GM23338 (cell line): ENCODE measurements around the gene GRIP2. TPM values are rescaled to one million over a fixed set of nuclear protein-coding genes. Genes with fewer than 3 reads are reported as not detected.

ENCODE experiments used
- ATAC-seq: fragments of 200-7000 bp; cut with Tn5 transposase; 3 replicates; pipeline ENCODE4 v1.9.1; 2020
- DNase-seq: peaks from one replicate; pipeline ENCODE4 v3.0.0-alpha.2; 2015; ENCODE audit warnings: low spot score
- H2AFZ ChIP-seq: fragments of 200-600 bp; sonication (generic); 2 replicates; pipeline ENCODE4 v1.8.0; 2016; ENCODE audit warnings: antibody characterized with exemption, mild to moderate bottlenecking, moderate library complexity
- H3F3A ChIP-seq: fragments of 200-600 bp; sonication (generic); replicated peaks from 2 replicates; pipeline ENCODE4 v1.8.0; 2017; ENCODE audit warnings: antibody characterized with exemption, mixed run types, low read depth
- H3K27ac ChIP-seq: fragments of 200-600 bp; sonication (generic); 2 replicates; pipeline ENCODE4 v1.6.1; 2016; ENCODE audit warnings: low read depth
- H3K27me3 ChIP-seq: fragments of 200-600 bp; sonication (generic); 2 replicates; pipeline ENCODE4 v1.8.0; 2016; ENCODE audit warnings: mild to moderate bottlenecking, mixed run types, moderate library complexity; ENCODE audit not compliant: insufficient read depth
- H3K36me3 ChIP-seq: fragments of 200-600 bp; sonication (generic); 2 replicates; pipeline ENCODE4 v1.8.0; 2016; ENCODE audit warnings: mild to moderate bottlenecking; ENCODE audit not compliant: insufficient read depth
- H3K4me1 ChIP-seq: fragments of 200-600 bp; sonication (generic); 2 replicates; pipeline ENCODE4 v1.8.0; 2016; ENCODE audit warnings: mild to moderate bottlenecking, moderate library complexity; ENCODE audit not compliant: insufficient read depth
- H3K4me2 ChIP-seq: fragments of 200-600 bp; sonication (generic); 2 replicates; pipeline ENCODE4 v1.7.1; 2017; ENCODE audit warnings: mixed run types
- H3K4me3 ChIP-seq: fragments of 200-600 bp; sonication (generic); 2 replicates; pipeline ENCODE4 v1.6.1; 2016; ENCODE audit warnings: mixed run types
- H3K79me2 ChIP-seq: fragments of 200-600 bp; sonication (generic); replicated peaks from 2 replicates; pipeline ENCODE4 v1.8.0; 2017; ENCODE audit warnings: mild to moderate bottlenecking; ENCODE audit not compliant: insufficient read depth
- H3K9me2 ChIP-seq: fragments of 200-600 bp; sonication (generic); 2 replicates; pipeline ENCODE4 v1.8.0; 2017; ENCODE audit not compliant: insufficient read depth
- H4K20me1 ChIP-seq: fragments of 200-600 bp; sonication (generic); replicated peaks from 2 replicates; pipeline ENCODE4 v1.8.0; 2017; ENCODE audit warnings: mild to moderate bottlenecking; ENCODE audit not compliant: insufficient read depth
- H3K27ac Mint-ChIP-seq: 2 replicates; pipeline ENCODE4 v1.8.0; 2020; ENCODE audit warnings: inconsistent platforms, mild to moderate bottlenecking, moderate library complexity, mixed read lengths
- H3K27me3 Mint-ChIP-seq: 3 replicates; pipeline ENCODE4 v1.8.0; 2022; ENCODE audit warnings: low read depth, mild to moderate bottlenecking, moderate library complexity, mixed read lengths, inconsistent platforms; ENCODE audit not compliant: insufficient read depth, poor library complexity
- H3K36me3 Mint-ChIP-seq: 3 replicates; pipeline ENCODE4 v1.8.0; 2021; ENCODE audit warnings: low read depth, mild to moderate bottlenecking, inconsistent platforms, moderate library complexity, mixed read lengths
- H3K4me1 Mint-ChIP-seq: 3 replicates; pipeline ENCODE4 v1.8.0; 2020; ENCODE audit warnings: mild to moderate bottlenecking, inconsistent platforms, mixed read lengths
- H3K4me3 Mint-ChIP-seq: 3 replicates; pipeline ENCODE4 v1.8.0; 2021; ENCODE audit warnings: moderate library complexity, mild to moderate bottlenecking, inconsistent platforms, mixed read lengths
- H3K9me3 Mint-ChIP-seq: 3 replicates; pipeline ENCODE4 v1.8.0; 2020; ENCODE audit warnings: moderate library complexity, mild to moderate bottlenecking, inconsistent platforms, mixed read lengths
- EZH2 ChIP-seq: fragments of 200-600 bp; sonication (generic); IDR thresholded peaks from one replicate; pipeline ENCODE4 v1.8.0; 2017; ENCODE audit warnings: antibody characterized with exemption, mild to moderate bottlenecking, low read depth; ENCODE audit not compliant: unreplicated experiment
- EZH2phosphoT487 ChIP-seq: fragments of 200-600 bp; sonication (generic); IDR thresholded peaks from one replicate; pipeline ENCODE4 v1.8.1; 2018; ENCODE audit warnings: antibody characterized with exemption; ENCODE audit not compliant: unreplicated experiment
- JUNB ChIP-seq: IDR thresholded peaks from one replicate; pipeline ENCODE4 v1.6.1; 2016; ENCODE audit warnings: antibody characterized with exemption; ENCODE audit not compliant: unreplicated experiment
- POLR2AphosphoS5 ChIP-seq: IDR thresholded peaks from 2 replicates; pipeline ENCODE4 v1.6.1; 2016; ENCODE audit warnings: antibody characterized with exemption, low read depth
- STAT1 ChIP-seq: IDR thresholded peaks from one replicate; pipeline ENCODE4 v1.6.1; 2016; ENCODE audit warnings: antibody characterized with exemption; ENCODE audit not compliant: unreplicated experiment
- ZNF114 ChIP-seq: fragments of 250-450 bp; sonication (Bioruptor Pico); IDR thresholded peaks from 2 replicates; pipeline ENCODE4 v1.5.0; 2020; ENCODE audit warnings: mild to moderate bottlenecking, moderate library complexity
- ZNF331 ChIP-seq: fragments of 250-450 bp; sonication (Bioruptor Pico); IDR thresholded peaks from 2 replicates; pipeline ENCODE4 v1.5.0; 2020; ENCODE audit warnings: low read depth, mild to moderate bottlenecking, moderate library complexity
- polyA plus RNA-seq: library from polyadenylated mRNA; unstranded; fragments of >200 nt; fragmentation: Nextera tagmentation; extraction: Ambion mirVana; gene quantifications from 2 replicates; pipeline ENCODE4 v1.2.1, GENCODE V29; 2016
- total RNA-seq: library from RNA; depleted of rRNA; stranded (reverse); fragments of >200 nt; shearing (Covaris generic); gene quantifications from 2 replicates; pipeline ENCODE4 v1.2.3, GENCODE V29; 2014
- TF ChIP-seq, protein P1 (sequence below): IDR thresholded peaks from one replicate; pipeline ENCODE4 v1.6.1; 2018; ENCODE audit warnings: antibody characterized with exemption; ENCODE audit not compliant: unreplicated experiment
- TF ChIP-seq, protein P2 (sequence below): IDR thresholded peaks from 2 replicates; pipeline ENCODE4 v1.6.1; 2016; ENCODE audit warnings: antibody characterized with exemption
- TF ChIP-seq, protein P3 (sequence below), 2 experiments: fragments of 200-600 bp in 1 of 2; sonication (generic) in 1 of 2; conservative IDR thresholded peaks; 2 replicates each; pipeline versions ENCODE4 v1.5.1 to v1.6.1; 2016 to 2017; ENCODE audit warnings: antibody characterized with exemption in 2 of 2, low read depth in 2 of 2, mild to moderate bottlenecking in 2 of 2, moderate library complexity in 1 of 2

Gene GRIP2
- total and polyA plus RNA-seq, 2 experiments from 2014 or later, result 3.6 to 5.8 TPM

DNA sequence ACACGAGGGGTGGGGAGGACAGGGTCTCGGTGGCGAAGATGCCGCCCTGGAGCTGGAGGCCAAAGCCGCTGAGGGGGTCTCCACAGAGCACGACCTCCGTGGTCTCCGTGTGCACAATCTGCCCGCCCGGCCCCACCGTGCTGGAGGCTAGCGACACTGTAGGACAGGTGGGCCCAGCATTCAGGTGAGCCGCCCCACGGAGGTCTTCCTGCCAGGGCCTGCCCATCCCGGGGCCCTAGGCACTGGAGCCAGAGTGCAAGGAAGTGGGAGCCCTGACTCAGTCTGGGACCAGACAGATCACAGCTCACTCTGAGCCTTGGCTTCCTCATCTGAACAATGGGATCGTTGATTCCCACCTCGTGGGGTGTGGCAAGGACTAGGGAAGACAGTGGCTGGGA is 25.8 kb downstream of the GRIP2 start (continued):
- TF ChIP-seq, protein P1, sequence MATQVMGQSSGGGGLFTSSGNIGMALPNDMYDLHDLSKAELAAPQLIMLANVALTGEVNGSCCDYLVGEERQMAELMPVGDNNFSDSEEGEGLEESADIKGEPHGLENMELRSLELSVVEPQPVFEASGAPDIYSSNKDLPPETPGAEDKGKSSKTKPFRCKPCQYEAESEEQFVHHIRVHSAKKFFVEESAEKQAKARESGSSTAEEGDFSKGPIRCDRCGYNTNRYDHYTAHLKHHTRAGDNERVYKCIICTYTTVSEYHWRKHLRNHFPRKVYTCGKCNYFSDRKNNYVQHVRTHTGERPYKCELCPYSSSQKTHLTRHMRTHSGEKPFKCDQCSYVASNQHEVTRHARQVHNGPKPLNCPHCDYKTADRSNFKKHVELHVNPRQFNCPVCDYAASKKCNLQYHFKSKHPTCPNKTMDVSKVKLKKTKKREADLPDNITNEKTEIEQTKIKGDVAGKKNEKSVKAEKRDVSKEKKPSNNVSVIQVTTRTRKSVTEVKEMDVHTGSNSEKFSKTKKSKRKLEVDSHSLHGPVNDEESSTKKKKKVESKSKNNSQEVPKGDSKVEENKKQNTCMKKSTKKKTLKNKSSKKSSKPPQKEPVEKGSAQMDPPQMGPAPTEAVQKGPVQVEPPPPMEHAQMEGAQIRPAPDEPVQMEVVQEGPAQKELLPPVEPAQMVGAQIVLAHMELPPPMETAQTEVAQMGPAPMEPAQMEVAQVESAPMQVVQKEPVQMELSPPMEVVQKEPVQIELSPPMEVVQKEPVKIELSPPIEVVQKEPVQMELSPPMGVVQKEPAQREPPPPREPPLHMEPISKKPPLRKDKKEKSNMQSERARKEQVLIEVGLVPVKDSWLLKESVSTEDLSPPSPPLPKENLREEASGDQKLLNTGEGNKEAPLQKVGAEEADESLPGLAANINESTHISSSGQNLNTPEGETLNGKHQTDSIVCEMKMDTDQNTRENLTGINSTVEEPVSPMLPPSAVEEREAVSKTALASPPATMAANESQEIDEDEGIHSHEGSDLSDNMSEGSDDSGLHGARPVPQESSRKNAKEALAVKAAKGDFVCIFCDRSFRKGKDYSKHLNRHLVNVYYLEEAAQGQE, result no peak

DNA sequence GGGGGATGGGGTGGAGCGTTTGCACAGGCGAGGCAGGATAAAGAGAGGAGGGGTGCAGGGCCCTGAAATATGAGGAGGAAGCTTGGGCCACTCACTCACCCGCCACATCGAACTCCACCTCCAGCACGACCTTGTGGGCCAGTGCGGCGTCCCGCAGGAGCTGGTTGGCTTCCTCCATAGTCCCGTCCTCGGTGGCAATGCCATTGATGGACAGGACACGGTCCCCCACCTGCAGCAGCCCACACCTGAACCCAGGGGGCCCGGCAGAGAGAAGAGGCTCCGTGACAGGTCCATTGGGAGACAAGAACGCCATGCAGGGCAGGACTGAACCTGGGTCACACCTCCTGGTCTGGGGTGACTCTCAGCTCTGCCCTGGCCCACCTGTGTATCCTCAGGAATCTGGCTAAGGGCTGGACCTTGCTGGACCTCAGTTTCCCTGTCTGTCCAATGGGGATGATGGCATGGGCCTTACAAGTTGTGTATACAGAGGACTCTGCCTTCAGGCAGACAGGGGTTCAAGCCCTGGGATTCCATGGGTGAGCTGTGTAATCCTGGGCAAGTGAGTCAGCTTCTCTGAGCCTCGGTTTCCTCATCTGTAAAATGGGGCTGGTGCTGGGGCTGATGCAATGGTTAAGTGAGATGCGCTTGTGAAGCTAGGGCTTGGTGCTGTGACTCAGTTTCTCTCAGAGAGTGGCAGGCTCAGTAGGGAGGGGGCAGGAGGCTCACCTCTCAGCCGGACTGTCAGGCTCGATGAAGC is 26.4 kb downstream of the GRIP2 start:
- Histone ChIP-seq H3K9me2 (no peaks in the 10 kb centered on the region), H3K4me2 (no peak overlapping the region), H3K27me3 (no peaks in the 10 kb centered on the region), H3K4me1 (peaks cover 4% of the 10 kb centered on the region; the same call in 1 of the 2 replicates), H3K79me2 (no peaks in the 10 kb centered on the region), H3K36me3 (no peaks in the 10 kb centered on the region), H3K4me3 (no peak overlapping the region), H2AFZ (no peak overlapping the region), H4K20me1 (no peaks in the 10 kb centered on the region), H3F3A (no peaks in the 10 kb centered on the region), H3K27ac (no peak overlapping the region)
- ATAC-seq, result no peak
- Mint-ChIP-seq H3K4me3 (no peak overlapping the region), H3K9me3 (no peaks in the 10 kb centered on the region), H3K27ac (no peak overlapping the region), H3K4me1 (peaks cover 11% of the 10 kb centered on the region), H3K36me3 (no peaks in the 10 kb centered on the region), H3K27me3 (peaks cover 3% of the 10 kb centered on the region)
- no peak for DNase-seq
- TF ChIP-seq EZH2 (no peak), ZNF331 (CRISPR knock-in tag) (no peak), ZNF114 (CRISPR knock-in tag) (no peak), STAT1 (no peak), POLR2AphosphoS5 (no peak), JUNB (no peak), EZH2phosphoT487 (no peak)
- TF ChIP-seq, protein P1, result no peak
- TF ChIP-seq, protein P2, sequence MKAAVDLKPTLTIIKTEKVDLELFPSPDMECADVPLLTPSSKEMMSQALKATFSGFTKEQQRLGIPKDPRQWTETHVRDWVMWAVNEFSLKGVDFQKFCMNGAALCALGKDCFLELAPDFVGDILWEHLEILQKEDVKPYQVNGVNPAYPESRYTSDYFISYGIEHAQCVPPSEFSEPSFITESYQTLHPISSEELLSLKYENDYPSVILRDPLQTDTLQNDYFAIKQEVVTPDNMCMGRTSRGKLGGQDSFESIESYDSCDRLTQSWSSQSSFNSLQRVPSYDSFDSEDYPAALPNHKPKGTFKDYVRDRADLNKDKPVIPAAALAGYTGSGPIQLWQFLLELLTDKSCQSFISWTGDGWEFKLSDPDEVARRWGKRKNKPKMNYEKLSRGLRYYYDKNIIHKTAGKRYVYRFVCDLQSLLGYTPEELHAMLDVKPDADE, result no peak
- TF ChIP-seq, protein P3, sequence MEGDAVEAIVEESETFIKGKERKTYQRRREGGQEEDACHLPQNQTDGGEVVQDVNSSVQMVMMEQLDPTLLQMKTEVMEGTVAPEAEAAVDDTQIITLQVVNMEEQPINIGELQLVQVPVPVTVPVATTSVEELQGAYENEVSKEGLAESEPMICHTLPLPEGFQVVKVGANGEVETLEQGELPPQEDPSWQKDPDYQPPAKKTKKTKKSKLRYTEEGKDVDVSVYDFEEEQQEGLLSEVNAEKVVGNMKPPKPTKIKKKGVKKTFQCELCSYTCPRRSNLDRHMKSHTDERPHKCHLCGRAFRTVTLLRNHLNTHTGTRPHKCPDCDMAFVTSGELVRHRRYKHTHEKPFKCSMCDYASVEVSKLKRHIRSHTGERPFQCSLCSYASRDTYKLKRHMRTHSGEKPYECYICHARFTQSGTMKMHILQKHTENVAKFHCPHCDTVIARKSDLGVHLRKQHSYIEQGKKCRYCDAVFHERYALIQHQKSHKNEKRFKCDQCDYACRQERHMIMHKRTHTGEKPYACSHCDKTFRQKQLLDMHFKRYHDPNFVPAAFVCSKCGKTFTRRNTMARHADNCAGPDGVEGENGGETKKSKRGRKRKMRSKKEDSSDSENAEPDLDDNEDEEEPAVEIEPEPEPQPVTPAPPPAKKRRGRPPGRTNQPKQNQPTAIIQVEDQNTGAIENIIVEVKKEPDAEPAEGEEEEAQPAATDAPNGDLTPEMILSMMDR (conservative IDR thresholded peaks at IDR 0.05; ENCODE audit: low read depth in 2 of 2), result no peak
